ENCODE results near the gene OR6B1. TPM values are rescaled to one million over a fixed set of nuclear protein-coding genes. Genes with fewer than 3 reads are reported as not detected.
A peak's percentile ranks its signal among the peaks of the same experiment; 100 is the strongest.

OR6B1 gene
- total and polyA plus RNA-seq, 9 of the 15 experiments (the other 6 are each of a cell fraction or from before 2014, with no cell fraction given) = not detected

- TF ChIP-seq KAT7 (CRISPR knock-in tag; IDR thresholded peaks at IDR 0.05; ENCODE audit: borderline replicate concordance) = no peak
- TF ChIP-seq NCOR1 (IDR thresholded peaks at IDR 0.05) = peak; percentile 54
- TF ChIP-seq POLR3G (IDR thresholded peaks at IDR 0.05; ENCODE audit: extremely low read depth, insufficient read length, insufficient replicate concordance) = no peak
- TF ChIP-seq ZNF318 (IDR thresholded peaks at IDR 0.05; ENCODE audit: borderline replicate concordance in 1 of 2, low read depth in 1 of 2) = no peak
- TF ChIP-seq ATF3 (IDR thresholded peaks at IDR 0.05) = 0 out of 2 replicates have a peak, but pooled peaks have one; percentile 32
- TF ChIP-seq ATF3 (CRISPR knock-in tag; conservative IDR thresholded peaks at IDR 0.05) = no peak
- TF ChIP-seq AFF1 (IDR thresholded peaks at IDR 0.05; ENCODE audit: low read depth in 1 of 2, partially characterized antibody in 2 of 2) = no peak
- TF ChIP-seq ZNF583 (CRISPR knock-in tag; IDR thresholded peaks at IDR 0.05) = no peak
- no peak for TF ChIP-seq THRB (CRISPR knock-in tag; conservative IDR thresholded peaks at IDR 0.05)
- no peak for TF ChIP-seq STAT5B (CRISPR knock-in tag; IDR thresholded peaks at IDR 0.05)
- TF ChIP-seq PREB (CRISPR knock-in tag; IDR thresholded peaks at IDR 0.05) = no peak
These were observed 20.1 kb upstream of the OR6B1 start (continued) for GRCh38 chr7:143979998-143980397.
